ENCODE data around the gene HSH2D. TPM values are rescaled to one million over a fixed set of nuclear protein-coding genes. Genes with fewer than 3 reads are reported as not detected.

HSH2D gene
- total and polyA plus RNA-seq, 9 of the 15 experiments (the other 6 are each of a cell fraction or from before 2014, with no cell fraction given), result 0.03 to 1.1 (median 0.35) TPM; not detected in 1

DNA sequence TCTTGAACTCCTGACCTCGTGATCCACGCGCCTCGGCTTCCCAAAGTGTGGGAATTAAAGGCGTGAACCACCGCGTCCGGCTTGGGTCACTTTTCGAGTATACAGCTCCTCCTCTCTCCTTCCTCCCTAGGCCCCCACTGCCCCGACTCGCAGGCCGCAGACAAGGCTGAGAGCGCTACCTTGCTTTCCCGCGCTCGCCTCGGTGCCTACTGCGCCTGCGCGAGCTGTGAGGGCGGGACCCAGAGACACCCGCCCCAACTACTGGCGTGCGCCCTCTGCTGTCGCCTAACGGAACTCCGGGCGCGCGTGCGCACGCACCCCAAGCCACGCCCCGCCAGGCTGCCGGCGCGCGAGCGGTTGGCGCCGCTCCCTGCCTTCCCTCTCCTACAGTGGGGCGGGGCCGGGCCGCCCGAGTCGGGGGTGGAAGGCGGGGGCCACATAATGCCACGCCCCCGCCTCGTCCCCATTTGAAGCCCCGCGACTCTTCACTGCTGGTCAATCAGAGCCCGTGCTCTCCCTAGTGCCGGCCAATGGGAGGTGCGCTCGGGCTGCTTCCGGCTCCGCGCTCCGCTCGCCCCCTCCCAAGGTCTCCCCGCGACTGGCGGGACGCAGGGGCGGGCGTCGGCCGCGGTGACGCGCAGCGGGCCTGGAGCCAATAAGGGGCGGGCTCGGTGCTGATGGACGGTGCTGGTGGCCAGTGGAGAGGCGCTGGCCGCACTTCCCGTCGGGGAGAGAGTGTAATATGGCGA, 32.2 kb upstream of the HSH2D start, which contains the start of gene RAB8A (continued):
- peak; percentile 83 for TF ChIP-seq ASH1L (IDR thresholded peaks at IDR 0.05; ENCODE audit: borderline replicate concordance, low read depth, partially characterized antibody)
- TF ChIP-seq FOS (IDR thresholded peaks at IDR 0.05; ENCODE audit: extremely low read depth, insufficient read length), result peak; percentile 90
- TF ChIP-seq, protein P1, sequence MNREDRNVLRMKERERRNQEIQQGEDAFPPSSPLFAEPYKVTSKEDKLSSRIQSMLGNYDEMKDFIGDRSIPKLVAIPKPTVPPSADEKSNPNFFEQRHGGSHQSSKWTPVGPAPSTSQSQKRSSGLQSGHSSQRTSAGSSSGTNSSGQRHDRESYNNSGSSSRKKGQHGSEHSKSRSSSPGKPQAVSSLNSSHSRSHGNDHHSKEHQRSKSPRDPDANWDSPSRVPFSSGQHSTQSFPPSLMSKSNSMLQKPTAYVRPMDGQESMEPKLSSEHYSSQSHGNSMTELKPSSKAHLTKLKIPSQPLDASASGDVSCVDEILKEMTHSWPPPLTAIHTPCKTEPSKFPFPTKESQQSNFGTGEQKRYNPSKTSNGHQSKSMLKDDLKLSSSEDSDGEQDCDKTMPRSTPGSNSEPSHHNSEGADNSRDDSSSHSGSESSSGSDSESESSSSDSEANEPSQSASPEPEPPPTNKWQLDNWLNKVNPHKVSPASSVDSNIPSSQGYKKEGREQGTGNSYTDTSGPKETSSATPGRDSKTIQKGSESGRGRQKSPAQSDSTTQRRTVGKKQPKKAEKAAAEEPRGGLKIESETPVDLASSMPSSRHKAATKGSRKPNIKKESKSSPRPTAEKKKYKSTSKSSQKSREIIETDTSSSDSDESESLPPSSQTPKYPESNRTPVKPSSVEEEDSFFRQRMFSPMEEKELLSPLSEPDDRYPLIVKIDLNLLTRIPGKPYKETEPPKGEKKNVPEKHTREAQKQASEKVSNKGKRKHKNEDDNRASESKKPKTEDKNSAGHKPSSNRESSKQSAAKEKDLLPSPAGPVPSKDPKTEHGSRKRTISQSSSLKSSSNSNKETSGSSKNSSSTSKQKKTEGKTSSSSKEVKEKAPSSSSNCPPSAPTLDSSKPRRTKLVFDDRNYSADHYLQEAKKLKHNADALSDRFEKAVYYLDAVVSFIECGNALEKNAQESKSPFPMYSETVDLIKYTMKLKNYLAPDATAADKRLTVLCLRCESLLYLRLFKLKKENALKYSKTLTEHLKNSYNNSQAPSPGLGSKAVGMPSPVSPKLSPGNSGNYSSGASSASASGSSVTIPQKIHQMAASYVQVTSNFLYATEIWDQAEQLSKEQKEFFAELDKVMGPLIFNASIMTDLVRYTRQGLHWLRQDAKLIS (CRISPR knock-in tag; IDR thresholded peaks at IDR 0.05), result no peak
- TF ChIP-seq, protein P2, sequence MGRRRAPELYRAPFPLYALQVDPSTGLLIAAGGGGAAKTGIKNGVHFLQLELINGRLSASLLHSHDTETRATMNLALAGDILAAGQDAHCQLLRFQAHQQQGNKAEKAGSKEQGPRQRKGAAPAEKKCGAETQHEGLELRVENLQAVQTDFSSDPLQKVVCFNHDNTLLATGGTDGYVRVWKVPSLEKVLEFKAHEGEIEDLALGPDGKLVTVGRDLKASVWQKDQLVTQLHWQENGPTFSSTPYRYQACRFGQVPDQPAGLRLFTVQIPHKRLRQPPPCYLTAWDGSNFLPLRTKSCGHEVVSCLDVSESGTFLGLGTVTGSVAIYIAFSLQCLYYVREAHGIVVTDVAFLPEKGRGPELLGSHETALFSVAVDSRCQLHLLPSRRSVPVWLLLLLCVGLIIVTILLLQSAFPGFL (CRISPR knock-in tag; IDR thresholded peaks at IDR 0.05), result no peak
- TF ChIP-seq, protein P3, sequence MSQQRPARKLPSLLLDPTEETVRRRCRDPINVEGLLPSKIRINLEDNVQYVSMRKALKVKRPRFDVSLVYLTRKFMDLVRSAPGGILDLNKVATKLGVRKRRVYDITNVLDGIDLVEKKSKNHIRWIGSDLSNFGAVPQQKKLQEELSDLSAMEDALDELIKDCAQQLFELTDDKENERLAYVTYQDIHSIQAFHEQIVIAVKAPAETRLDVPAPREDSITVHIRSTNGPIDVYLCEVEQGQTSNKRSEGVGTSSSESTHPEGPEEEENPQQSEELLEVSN (IDR thresholded peaks at IDR 0.05; ENCODE audit: borderline replicate concordance in 1 of 2, extremely low read depth in 1 of 2, insufficient read depth in 1 of 2, insufficient read length in 1 of 2, low read depth in 1 of 2, low read length in 1 of 2, poor library complexity in 1 of 2, severe bottlenecking in 1 of 2), result peak; percentile 99
- no peak for TF ChIP-seq ZNF785 (CRISPR knock-in tag; IDR thresholded peaks at IDR 0.05)
- TF ChIP-seq BRCA1 (IDR thresholded peaks at IDR 0.05), result no peak
- no peak for TF ChIP-seq BRCA1 (CRISPR knock-in tag; IDR thresholded peaks at IDR 0.05)
- peak; percentile 96 to 98 for TF ChIP-seq MAZ (CRISPR knock-in tag; conservative IDR thresholded peaks at IDR 0.05 in 1 of 2, IDR thresholded peaks at IDR 0.05 in 1 of 2)
- TF ChIP-seq, protein P4, sequence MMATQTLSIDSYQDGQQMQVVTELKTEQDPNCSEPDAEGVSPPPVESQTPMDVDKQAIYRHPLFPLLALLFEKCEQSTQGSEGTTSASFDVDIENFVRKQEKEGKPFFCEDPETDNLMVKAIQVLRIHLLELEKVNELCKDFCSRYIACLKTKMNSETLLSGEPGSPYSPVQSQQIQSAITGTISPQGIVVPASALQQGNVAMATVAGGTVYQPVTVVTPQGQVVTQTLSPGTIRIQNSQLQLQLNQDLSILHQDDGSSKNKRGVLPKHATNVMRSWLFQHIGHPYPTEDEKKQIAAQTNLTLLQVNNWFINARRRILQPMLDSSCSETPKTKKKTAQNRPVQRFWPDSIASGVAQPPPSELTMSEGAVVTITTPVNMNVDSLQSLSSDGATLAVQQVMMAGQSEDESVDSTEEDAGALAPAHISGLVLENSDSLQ (IDR thresholded peaks at IDR 0.05), result peak; percentile 100
- TF ChIP-seq CC2D1A (IDR thresholded peaks at IDR 0.05), result no peak
- TF ChIP-seq, protein P5, sequence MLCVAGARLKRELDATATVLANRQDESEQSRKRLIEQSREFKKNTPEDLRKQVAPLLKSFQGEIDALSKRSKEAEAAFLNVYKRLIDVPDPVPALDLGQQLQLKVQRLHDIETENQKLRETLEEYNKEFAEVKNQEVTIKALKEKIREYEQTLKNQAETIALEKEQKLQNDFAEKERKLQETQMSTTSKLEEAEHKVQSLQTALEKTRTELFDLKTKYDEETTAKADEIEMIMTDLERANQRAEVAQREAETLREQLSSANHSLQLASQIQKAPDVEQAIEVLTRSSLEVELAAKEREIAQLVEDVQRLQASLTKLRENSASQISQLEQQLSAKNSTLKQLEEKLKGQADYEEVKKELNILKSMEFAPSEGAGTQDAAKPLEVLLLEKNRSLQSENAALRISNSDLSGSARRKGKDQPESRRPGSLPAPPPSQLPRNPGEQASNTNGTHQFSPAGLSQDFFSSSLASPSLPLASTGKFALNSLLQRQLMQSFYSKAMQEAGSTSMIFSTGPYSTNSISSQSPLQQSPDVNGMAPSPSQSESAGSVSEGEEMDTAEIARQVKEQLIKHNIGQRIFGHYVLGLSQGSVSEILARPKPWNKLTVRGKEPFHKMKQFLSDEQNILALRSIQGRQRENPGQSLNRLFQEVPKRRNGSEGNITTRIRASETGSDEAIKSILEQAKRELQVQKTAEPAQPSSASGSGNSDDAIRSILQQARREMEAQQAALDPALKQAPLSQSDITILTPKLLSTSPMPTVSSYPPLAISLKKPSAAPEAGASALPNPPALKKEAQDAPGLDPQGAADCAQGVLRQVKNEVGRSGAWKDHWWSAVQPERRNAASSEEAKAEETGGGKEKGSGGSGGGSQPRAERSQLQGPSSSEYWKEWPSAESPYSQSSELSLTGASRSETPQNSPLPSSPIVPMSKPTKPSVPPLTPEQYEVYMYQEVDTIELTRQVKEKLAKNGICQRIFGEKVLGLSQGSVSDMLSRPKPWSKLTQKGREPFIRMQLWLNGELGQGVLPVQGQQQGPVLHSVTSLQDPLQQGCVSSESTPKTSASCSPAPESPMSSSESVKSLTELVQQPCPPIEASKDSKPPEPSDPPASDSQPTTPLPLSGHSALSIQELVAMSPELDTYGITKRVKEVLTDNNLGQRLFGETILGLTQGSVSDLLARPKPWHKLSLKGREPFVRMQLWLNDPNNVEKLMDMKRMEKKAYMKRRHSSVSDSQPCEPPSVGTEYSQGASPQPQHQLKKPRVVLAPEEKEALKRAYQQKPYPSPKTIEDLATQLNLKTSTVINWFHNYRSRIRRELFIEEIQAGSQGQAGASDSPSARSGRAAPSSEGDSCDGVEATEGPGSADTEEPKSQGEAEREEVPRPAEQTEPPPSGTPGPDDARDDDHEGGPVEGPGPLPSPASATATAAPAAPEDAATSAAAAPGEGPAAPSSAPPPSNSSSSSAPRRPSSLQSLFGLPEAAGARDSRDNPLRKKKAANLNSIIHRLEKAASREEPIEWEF (CRISPR knock-in tag; IDR thresholded peaks at IDR 0.05), result no peak
- TF ChIP-seq POLR2B (IDR thresholded peaks at IDR 0.05; ENCODE audit: low read depth, partially characterized antibody), result peak; percentile 75

Data from K562 (cell line).